Activated CD4-positive, CD25-positive, alpha-beta regulatory T cell (primary cell): ENCODE measurements around the gene DSE.

Source experiments
- DNase-seq, 4 experiments: peaks; one replicate each; lab custom pipeline; 2025; lab: John Stamatoyannopoulos, UW

The DSE gene

DNA sequence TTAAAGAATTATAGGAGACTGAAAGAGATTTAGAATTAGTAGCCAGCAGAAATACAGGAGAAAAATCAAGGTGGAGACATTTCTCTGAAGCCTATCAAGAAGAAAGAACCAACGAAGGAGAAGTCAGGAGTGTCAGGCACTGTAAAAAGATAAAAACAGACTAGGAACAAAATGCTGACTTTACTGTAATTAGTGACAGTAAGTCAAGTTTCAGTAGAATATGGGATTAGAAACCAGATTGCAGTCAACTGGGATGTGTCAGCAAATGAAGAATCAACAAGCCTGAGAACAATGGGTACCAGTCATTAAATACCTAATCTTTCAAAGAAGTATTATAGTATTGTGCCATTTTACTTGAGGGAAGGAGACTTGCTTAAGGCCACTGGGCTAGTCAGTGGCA is 112.0 kb downstream of the DSE start:
- no peak for DNase-seq

DNA sequence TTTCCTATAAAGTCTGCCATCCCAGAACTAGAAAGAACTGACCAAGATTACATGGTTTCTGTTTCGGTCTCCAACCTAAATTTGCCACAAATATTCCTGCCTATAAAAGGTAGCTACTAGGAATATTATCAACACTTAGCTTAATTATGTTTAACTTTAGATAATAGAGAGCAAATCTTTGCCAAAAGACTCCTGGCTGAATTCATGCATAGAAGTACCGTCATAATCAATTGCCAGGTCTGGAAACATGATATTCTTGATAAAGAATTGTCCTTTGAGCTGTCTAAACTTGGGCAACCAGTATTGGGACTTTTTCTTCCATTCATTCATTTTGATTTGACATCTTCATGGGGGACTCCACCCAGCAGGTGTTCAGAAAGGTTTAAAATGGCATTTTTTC is 112.9 kb downstream of the DSE start:
- DNase-seq: no peak

DNA sequence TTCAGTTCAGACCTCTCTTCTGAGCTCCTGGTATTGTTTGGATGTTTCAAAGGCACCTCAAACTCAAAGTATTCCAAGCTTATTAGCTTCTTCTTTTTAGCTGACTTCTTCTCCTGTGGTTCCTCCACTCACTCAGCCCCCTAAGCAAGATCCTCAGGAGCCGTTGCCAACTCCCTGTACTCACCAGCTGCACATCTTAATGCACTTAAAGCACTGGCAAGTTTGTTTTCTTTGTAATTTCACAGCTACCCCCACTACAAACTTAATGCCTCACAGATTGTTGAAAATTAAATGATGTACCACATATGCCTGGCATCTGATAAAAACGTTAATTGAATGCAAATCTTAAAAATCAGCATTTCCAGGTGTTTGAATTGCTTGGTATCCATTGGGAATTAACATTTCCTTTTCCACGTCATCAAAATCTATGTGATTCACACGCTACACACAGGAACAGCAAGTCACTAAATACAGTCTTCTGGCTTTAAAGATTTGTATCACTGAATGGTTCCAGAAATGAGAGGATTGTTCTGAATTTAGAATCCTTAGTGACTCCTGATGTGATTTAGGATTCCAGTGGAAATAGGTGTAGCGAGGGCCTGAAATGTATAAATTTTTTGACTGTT is 114.9 kb downstream of the DSE start:
- no peak for DNase-seq

DNA sequence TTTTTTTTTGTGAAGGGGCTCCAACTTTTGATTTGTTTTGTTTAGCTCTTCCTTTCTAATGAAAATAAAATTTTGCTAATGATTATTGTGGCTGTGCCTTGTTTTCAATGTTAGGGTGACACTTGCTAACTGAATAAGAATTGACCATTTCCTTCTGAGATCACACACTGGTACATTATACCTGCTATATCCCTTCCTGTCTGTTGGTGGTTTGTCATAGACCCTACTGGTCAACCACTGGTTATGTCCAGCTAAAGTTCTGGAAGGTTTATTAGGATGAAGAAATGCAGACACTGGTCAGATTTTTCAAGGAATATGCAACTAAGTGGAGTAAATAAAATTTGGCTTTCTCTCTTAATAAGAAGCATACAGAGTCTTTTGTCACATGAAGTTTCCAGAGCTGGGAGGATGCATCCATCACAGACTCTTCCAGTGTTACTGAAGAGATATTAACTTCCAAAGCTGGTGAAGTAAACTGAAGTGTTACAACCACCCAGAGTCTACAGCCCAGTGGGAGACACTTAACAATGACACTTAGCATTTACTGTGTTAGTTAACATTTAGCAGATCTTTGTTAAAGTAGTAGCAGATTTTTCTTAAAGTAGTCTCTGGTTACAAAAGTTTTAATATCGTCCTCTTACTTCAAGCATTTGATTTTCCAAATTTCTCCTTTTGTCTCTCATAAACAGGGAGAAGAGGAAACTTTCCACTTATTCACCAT is 121.0 kb downstream of the DSE start:
- DNase-seq: no peak

DNA sequence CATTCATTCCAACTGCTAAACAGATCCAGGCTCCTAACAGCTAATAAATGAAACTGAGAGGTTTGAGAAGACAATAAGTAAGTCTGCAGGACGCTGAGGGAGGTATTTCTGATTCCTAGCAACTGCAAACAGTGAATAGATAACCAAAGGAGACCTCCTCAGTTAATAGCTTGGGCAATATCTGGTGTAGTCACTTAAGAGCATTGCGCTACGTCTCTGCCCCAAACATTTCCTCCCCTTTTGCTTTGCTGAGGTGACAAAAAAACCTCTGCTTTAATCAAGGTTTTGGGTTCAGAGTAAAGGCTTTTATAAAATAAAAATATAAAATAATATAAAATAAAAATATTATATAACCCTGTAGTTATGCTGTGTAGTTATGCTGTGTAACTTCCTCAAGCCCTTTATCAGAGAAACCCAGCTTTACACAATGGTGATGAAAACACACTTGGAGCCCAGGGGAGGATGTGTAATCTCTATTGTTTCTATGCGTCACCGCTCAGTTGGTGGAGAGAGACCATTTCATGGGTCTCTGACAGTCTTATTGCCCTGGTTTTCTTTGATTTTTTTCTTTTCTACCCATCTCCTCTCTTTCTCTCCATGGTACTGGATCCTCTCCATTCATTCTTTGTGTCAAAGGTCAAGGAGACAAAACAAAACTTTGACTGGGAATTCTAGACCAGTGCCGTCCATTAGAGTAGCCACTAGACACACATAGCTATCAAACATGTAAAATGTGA is 121.8 kb downstream of the DSE start:
- DNase-seq: no peak
